GM18511 (cell line): ENCODE data around the gene SLBP.
"Not testable (repeated sequence)": the region's sequence is repeated elsewhere in the genome, so short reads cannot be mapped to it uniquely, and the experiment has no call there.

ENCODE experiments used
- ATAC-seq: cut with Tn5 transposase; IDR thresholded peaks from one replicate; pipeline ENCODE4 v1.9.1; 2021; ENCODE audit warnings: mild to moderate bottlenecking, moderate library complexity; ENCODE audit not compliant: unreplicated experiment

The SLBP gene

GRCh38 chr4:1678244-1678643, 33.9 kb downstream of the SLBP start:
- ATAC-seq = no peak

DNA sequence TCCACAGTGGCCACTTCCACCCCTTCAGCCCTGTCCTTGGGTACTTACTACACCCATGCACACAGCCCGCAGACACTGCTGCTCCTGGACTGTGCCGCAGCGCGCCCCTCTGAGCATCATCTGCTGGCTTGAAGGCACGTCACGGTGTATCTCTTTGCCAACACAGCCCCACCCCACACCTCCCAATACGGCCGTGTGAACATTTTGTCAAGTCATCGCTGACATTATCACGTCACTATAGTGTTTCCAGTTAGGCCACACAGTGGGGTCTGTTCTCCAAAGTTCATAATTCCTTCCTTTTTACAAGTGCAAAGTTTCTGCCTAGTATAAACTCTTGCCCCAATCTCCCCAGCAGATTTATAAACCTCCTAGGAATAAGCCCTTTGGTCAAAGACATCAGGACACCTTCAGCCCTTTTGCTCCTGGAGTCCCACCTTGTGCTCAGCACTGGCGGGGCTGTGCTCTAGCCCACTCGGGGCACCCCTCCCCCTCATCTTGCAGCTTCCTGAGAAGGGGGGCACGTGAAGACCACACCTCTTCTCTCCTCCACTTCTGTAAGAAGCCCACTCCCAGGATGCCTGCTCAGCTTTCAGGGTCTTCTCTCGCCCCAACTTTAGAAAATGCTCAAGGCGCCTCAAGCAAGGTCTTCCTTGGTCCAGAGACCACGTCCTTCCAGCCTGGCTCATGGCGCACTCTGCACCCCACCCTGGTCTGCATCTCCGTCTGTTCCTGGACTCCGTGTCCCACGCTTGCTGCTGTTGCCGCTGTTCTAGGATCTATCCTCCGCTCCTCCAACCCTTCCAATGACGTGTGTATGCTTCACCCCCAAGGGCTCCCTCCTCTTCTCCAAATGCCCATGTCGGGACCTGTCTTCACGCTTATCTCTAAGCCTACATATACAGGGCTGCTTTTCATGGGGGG, 35.3 kb downstream of the SLBP start:
- ATAC-seq = no peak

- ATAC-seq = no peak
Measured at GRCh38 chr4:1675802-1676137, 36.3 kb downstream of the SLBP start.

- ATAC-seq = no peak
Measured at GRCh38 chr4:1675136-1675801, 36.9 kb downstream of the SLBP start.

DNA sequence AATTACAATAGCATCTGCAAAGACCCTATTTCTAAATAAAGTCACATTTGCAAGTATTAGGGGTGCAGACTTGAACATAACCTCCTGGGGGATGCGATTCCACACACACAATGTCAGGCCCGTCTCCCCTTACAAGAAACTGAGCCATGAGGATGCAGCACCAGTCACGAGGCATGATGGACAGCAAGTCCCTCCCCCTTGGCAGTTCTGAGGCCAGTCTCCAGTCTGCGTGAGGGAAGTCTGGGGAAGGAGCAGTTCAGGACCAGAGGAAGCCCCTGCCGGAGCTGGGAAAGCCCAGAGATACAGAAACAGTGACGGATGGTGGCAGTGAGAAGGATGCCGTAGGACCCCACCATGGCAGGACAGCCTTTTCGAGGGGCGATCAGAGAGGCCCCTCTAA, 37.4 kb downstream of the SLBP start:
- no peak for ATAC-seq

GRCh38 chr4:1673671-1674070, 38.4 kb downstream of the SLBP start:
- ATAC-seq = no peak

GRCh38 chr4:1671011-1671410, 41.1 kb downstream of the SLBP start:
- ATAC-seq = not testable (repeated sequence)

DNA sequence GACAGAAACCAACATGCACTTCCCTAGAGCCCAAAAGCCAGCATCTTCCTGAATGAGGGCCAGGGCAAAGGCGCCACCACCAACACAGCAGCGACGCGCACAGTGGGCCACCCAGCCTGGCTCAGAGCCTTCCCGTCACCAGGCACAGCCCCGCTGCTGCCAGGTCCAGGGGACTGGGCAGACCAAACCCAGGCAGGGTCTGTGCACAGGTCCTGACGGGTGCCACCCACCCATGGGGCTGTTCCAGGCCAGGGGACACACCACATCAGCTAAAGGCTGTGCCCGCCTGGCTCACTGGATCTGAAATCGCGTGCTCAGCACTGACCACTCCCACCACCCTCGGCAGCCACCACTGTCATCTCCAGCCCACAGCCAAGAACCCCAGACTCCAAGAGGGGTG, 41.8 kb downstream of the SLBP start:
- ATAC-seq = no peak

- ATAC-seq = no peak
Measured at GRCh38 chr4:1669850-1670249, 42.3 kb downstream of the SLBP start.

DNA sequence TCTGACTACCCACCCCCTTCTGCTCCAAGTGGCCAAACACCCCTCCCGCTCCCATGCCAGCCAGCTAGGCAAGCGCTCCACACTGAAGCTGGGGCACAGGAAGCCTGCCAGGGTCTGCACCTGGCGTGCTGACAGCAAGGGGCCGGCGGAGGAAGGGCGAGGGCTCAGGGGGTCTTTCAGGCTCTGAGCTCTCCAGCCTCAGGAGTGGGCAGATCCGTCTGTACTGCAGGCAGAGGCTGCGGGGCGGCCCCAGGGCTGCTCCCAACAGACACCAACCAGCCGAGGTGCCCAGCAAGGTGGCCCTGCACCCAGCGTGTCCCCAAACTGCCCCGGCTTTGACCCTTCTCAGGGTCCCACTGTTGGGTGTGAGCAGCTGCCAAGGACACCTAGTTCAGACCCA, 42.8 kb downstream of the SLBP start:
- ATAC-seq = no peak

DNA sequence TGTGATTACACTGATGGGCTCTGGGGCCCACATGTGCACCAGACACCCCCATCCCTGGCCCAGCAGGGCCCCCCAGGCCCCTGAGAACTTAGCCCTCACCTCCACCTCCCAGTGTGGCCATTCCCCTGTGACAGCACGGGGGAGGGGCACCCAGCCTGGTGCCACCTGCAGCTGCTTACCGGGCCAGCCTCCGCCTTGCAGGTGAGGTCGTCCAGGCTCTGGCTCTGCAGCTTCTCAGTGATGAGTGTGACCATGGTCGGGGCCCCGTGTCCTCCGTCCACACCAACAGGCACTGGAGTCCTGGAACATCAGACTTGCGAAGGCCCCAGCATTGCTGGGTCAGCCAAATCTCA, 43.7 kb downstream of the SLBP start:
- ATAC-seq = no peak

DNA sequence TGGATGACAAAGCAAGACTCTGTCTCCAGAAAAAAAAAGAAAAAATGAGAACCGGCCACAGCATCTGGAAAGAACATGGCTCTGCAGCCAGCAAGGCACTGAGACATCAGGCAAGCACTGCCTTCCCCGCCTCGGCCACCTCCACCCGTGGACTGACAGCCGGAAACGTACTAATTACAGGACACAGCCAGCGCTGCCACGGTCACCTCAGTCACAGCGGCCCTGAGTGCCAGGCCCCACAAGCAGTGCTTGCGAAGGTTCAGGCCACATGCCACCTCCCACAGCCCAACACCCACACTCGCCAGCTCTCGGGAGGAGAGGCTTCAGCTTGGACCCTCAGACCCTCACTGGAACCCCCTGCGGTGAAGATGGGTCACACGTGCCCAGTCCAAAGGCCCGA, 44.8 kb downstream of the SLBP start:
- ATAC-seq = no peak

- ATAC-seq = no peak
Measured at GRCh38 chr4:1666391-1666790, 45.7 kb downstream of the SLBP start.

DNA sequence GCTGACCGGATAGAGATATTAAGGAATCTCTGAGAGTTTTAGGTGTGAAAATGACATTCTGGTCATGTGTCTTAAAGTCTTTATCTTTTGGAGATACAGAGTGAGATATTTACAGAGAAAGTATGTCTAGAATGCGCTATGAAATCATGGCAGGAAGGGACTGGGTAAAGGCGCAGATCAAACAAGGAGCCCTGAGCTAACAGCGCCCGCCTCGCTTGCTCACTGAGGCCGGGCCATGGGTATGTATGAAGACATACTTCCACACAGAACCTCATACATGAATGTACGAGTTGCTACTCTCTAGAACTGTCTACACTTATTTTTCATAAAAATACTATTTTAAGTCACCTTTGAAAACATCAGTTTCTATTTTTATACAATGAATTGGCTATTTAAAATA, 48.0 kb downstream of the SLBP start:
- ATAC-seq = no peak

GRCh38 chr4:1663549-1663948, 48.6 kb downstream of the SLBP start:
- no peak for ATAC-seq

- ATAC-seq = no peak
Measured at GRCh38 chr4:1661695-1662094, 50.4 kb downstream of the SLBP start.

DNA sequence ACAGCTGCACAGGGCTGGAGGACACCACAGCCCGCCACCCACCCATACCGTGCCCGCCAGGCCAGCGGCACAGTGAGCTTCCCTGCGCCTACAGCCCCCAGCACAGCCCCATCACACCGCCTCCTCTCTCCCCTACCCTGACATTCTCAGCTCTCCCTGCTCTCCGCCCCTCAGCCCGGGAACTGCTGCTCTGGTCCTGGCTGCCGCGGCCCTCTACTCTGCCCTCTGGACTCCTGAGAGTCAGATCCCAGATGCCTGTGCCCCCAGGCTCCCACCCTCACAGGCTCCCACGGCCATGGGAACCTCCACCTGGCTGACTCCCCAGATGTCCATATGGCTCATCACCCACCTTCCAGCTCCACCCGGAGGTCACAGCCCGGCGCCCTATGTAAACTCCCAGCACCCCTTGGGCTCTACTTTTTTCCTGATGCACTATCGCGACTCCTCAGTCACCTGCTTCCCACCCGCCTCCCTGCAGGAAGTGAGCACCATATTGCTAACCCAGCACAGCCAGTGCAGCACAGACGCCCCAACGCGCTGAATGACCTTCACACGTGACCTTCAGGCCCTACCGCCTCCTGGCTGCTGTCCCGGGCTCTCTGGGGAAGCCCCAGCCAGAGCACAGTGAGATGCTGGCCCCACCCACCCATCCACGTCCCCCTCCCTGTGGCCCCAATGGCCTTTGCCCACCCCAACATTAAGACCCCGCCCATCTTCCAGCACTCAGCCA, 51.0 kb downstream of the SLBP start:
- ATAC-seq = no peak

GRCh38 chr4:1659104-1660043, 52.7 kb downstream of the SLBP start:
- no peak for ATAC-seq

DNA sequence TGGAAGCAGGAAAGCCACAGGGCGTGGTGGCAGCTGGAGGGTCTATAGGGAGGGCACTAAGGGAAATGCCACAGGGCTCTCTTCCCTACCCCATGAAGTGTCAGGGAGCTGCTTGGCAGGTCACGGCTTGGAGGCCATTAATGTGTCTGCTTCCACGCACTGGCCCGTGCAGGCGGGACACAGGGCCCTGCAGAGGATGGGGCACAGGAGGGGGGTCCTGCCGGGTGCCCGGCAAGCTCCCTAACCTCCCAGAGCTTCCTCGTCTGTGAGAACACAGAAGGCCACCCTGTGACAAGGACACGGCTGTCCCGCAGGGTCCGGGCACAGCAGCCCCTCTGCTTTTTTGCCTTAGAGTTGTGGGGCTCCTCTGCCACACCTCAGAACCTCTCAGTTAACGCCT, 53.5 kb downstream of the SLBP start:
- no peak for ATAC-seq

GRCh38 chr4:1658146-1658545, 54.0 kb downstream of the SLBP start:
- no peak for ATAC-seq

DNA sequence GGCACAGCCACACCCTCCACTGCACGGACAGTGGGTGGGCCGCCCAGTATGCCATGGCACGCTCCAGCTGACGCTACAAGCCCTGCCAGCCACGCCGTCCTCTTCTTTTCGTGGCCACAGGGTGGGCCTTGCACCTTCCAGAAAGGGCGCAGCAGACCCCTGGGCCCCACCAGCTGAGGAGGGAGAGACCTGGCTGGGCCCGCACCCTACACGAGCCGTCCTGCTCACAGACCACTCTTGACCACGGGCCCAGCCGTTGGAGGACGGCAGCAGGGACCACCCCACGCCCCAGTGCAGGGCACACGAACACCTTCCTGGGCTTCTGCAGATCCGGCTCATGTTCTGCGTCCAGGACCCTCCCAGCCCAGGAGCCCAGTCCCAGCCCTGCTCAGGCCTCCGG, 55.1 kb downstream of the SLBP start:
- ATAC-seq = no peak
